ENCODE measurements around the gene SLC24A3.

SLC24A3 gene

DNA sequence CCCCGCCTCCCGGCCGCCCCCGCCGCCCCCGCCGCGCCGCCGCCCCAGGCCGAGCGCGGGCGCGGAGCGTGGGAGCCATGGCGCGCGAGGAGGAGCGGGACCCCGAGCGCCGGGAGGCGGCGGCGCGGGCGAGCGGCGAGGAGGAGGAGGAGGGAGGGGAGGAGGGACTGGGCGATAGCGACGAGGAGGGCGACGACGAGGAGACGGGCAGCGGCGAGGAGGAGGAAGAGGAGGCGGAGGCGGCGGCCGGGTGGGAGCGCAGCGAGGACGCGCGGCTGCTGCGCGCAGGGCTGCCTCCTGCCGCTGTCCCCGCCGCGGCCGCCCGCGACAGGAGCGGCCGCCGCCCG, at the start of gene SLC24A3:
Gene SLC24A3, plus strand, starts transcription at position 174 of the 347 bp plus-strand sequence.
- DNase-seq (ENCODE audit: low read depth in 2 of 2), result no peak

DNA sequence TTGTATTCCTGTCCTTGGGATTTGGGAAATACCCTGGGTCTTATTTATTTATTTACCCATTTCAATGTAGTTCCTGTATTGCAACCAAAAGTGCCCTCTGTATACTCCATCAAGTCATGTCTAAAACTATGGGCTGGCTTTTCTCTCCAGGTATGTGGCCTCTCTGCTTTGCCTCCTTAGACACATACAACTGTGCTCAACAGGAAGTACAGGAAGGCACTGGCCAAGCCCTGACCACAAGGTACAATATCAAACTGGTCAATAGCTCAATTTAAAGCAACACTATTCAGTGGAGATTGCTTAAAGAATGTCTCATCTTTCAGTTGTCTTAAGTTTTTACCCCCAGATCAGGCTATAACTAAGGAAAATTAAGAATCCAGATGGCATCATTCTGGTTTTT, 42.3 kb upstream of the SLC24A3 start:
- no peak for DNase-seq (ENCODE audit: low read depth in 2 of 2)

DNA sequence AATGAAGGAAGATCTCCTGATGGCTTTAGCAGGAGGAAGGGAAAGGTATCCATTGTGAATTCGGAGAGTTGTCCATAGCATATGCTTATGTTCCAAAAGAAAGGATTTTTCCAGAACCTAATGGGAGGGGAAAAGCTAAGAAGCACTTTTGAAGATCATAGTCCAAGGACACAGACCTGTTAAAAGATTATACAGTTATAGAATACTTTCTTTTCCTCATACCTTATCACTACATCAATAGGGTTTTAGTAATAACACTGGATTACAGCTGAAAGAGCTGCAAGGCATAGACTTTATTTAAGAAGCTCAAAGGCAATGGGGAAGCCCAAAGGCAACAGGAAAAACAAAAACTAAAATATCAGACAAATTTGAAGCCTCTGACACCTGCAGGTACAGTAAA, 39.8 kb upstream of the SLC24A3 start:
- no peak for DNase-seq (ENCODE audit: low read depth in 2 of 2)

DNA sequence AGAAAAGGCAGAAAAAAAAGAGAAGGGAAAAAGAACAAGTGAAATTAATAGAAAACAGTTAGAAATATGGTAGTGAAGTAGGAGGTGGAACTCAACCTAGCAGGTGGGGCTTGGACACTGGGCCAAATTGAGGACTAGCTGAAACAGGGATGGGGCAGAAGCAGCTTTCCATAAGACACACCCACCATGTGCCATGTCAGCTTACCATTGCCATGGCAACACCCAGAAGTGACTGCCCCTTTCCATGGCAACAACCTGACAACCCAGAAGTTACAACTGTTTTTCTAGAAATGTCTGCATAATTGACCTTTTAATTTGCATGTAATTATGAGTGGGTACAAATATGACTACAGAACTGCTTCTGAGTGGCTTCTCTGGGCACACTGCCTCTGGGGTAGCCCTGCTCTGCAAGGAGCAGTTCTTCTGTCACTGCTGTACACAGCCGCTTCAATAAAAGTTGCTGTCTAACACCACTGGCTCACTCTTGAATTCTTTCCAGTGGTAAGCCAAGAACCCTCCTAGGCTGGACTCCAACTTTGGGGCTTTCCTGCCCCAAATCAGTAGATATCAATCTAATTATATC, 35.9 kb upstream of the SLC24A3 start:
- DNase-seq (ENCODE audit: low read depth in 2 of 2), result no peak

DNA sequence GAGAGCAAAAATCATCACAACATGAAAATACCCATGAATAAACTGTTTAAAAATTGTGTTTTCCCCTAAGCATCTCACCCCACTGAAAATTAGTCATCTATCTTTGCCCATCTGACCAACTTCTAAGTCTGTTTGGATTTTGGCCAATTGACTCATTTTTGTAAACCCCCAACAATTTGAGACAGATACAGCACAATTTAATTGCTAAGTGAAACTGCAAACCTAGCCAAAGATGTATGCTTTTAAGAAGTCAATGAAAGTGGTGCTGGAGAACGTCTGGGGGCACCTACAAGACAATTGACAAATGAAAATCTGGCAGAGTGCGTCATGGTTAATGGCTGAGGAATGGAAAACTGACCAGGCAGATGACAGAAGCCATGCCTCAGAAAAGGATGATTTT, 30.9 kb upstream of the SLC24A3 start:
- DNase-seq (ENCODE audit: low read depth in 2 of 2), result no peak

DNA sequence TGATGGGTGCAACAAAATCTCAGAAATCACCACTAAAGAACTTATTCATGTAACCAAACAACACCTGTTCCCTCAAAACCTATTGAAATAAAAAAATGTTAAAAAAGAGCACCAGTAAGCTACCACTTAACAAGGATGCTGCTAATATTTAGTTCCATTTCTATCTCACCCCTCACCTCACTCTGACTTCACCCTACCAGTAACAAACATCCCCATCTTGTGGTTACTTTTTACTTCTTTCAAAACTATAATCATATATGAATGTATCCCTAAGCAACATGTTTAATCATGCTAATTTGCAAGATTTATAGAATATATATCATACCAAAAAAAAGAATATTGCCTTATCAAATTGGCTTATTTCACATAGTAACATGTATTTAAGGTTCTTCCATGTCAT, 27.4 kb upstream of the SLC24A3 start:
- no peak for DNase-seq (ENCODE audit: low read depth in 2 of 2)

DNA sequence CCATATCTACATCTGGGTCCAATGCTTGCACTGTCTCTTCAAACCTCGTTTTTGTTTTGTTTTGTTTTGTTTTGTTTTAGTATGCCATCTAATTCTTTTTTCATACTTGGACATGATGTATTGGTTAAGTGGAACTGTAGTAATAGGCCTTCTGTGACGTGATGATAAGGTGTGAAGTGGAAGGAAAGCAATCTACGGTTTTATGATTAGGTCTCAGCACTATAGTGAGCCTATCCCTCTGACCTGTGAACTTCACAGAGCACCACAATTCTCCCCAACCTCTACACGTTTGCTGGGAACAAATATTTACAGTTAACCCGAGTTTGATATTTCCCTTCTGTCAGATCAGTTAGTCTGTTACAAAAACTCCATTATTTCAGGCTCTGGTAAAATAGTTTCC, 19.1 kb upstream of the SLC24A3 start:
- no peak for DNase-seq (ENCODE audit: low read depth in 2 of 2)

DNA sequence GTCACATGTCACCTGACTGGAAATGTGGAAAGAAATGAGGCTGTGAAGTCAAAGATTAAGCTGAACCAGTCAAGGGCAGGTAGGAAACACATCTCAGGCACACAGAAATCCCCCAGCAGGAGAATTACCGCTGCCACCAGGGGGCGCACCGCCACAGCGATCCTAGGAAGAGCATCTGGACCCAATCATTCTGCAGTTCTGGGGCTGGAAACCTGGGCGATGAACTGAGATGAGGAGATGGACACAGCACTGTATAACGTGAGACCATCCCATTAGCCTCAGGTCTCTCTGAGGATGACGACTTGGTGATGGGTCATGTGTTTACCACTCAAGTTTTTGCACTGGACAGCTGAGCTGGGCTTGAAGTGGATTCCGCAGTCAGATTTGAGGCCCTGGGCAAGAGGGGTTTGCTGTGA, 6.5 kb upstream of the SLC24A3 start:
- peak; percentile 30 to 41 for DNase-seq (ENCODE audit: low read depth in 2 of 2)

DNA sequence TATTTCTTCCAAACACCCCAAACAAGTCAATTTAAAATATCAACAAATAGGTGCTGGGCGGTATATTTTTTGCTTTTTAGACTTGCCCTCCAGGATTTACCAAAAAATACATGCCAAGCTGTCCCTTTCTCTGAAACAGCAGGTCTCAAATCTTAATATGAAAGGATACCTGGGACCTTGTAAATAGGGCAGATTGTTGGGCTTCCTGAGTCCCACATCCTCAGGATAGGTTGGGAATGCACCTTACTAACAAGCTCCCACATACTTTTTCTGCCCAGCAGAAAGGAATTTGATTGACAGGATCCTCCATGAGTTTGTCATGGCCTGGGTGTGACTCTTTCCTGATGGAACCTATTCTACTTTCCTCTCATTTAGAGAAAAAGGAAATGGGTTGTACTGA, 4.9 kb upstream of the SLC24A3 start:
- DNase-seq (ENCODE audit: low read depth in 2 of 2), result no peak

DNA sequence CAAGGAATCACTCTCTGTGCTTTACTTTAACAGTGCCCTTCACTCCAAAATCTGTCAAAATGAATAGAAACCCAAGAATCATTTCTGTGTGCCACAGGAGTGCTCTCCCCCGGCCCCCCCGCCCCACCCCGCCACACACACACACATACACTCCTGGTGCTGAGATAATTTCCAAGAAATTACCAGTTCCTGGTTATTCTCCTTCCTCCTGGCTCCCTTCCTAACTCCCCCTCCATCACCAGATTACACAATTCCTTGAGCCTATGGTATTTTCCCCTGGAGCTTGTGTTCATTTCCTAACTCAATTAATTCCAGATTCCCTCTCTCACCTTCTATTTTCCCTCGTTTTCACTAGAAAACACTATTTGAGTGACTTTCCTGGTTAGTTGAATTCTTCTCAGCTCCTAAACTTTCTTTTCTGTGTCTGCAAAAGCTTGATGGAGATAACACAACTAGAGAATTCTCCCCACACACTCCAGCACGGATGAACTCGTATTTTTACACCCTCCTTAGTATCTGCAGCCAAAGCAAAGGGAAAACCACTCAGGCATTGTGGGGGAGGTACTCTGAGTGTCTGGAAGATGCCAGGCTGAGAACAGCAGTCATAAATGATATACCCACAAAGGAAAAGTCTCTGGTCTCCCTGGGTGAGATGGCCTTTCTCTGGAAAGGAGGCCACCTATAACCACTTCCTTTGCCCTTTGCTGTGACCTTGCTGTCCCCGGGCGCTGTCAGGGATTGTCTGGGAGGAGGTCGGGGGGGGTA, 1.9 kb upstream of the SLC24A3 start:
- DNase-seq (ENCODE audit: low read depth in 2 of 2), result no peak

DNA sequence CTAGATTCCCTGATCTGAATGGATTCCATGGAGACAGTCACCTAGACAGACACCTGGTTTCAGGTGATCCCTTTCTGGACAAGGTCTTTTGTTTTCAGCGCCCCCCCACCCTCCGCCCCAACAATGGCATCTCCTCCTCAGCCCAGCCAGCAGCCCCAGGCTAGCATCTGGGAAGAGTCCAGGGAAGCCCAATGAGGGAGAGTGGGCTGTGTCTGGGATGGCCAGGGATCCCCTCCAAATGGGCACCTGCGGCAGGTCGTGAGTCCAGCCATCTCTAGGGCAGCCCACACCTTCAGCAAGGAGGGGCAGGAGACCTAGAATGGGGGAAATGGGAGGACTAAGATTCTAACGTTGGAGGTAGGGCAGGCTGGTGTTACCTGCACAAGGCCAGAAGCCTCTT, 1.2 kb upstream of the SLC24A3 start:
- no peak for DNase-seq (ENCODE audit: low read depth in 2 of 2)

DNA sequence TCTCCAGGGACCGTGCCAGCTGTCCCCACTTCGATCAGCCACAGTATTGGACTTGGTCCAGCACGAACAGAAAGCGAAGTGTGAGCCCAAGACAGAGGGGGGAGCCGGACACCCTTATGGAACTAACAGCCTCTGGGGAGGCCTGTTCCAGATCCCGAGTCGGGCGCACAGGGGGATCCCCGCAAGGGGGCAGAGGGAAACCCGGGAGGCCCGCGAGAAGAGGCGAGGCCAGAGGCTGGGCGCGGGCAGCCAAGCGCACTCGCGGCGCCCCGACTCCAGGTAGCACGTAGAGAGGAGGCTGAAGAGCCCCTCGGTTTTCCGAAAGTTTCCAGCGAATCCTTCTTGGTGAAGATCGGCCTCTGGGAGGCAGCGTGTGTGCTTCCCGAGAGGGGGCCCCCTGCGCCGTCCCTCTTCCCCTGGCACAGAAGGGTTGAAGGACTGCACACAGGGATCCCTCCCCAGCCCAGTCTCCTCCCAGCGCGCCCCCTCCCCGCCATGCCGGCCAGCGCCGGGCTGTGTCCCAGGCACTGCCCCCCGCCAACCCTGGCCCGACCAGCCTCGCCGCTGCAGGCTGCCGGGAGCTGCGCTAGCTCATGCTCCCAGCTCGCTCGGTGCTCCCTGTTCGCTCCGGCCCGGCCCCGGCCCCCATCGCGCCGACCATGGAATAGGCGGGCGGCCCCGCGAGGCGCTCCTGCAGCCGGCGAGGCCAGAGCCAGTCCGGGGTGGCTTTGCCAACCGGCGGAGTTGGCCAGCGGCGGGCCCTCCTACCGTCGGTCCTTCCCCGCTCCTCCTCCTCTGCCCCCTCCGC, 577 bp upstream of the SLC24A3 start:
- DNase-seq (ENCODE audit: low read depth in 2 of 2), result no peak

DNA sequence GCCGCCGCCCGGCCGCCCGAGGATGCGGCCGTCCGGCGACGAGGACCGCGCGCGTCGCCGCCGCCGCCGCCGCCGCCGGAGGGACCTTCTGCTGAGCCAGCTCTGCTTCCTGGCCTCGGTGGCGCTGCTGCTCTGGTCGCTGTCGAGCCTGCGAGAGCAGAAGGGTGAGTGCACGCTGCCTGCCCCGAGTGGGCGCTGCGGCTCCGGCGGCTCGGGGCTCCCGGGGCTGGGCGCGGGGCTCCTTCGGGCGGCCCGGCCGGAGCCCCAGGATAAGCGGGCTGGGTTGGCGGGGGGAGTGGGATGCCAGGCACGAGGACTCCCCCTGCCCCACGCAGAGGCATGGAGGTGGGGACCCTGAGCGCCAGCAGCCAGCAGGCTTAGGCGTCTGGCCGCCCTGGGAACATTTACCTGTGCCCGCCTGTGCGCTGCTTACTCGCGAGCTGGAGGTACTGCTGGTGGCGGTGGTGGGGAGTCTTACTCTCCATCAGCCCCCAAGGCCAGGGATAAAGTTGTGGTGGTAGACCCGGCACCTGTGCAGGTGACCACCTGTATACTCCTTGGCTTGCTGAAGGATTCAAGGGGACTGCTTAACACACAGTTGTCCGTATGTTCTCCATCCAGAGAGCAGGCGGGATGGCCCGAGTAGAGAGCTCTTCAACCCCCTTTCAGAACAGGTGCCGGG, 520 bp downstream of the SLC24A3 start:
- no peak for DNase-seq (ENCODE audit: low read depth in 2 of 2)

DNA sequence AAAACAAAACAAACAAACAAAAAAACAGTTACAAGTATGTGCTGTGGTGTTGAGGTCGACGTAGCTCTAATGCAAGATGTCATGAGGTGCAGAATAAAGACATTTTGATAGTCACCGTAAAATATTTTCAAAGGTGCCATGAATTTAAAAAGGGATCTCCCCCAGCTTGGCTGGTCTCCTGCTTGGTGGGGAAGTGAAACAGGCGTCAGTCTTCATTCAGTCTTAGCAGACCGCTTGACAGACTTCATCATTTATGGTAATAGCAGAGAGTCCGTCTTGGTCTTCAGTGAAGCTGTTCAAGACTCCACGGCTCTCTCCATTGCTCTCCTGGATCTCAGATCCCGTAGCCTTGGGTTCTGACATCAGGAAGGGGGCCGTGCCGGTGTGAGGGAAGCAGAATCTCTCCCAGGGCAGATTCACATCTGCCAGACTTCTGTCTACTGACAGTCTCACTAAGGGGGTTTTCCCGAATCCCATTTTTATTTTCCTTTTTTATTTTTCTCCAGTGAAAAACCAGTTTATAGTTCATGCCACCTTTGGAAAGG, 1.6 kb downstream of the SLC24A3 start:
- no peak for DNase-seq (ENCODE audit: low read depth in 2 of 2)

DNA sequence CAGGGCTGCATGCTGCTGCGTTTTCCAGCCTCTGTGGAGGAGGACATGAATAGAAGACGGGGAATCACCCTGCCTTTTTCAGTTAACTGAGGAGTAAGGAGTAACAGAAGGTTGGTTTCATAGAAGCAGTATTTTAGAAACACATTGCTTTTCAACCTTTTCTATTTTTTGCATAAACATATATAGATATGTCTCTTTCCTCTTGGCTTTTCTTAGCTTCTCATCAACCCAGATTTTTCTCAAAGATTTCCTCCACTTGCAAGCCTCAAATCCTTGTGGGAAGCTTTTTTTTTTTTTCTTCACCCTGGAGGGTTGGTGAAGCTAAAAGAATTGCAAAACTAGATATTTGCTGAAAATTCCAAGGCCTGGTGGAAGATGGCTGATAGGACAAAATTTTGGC, 6.0 kb downstream of the SLC24A3 start:
- no peak for DNase-seq (ENCODE audit: low read depth in 2 of 2)

DNA sequence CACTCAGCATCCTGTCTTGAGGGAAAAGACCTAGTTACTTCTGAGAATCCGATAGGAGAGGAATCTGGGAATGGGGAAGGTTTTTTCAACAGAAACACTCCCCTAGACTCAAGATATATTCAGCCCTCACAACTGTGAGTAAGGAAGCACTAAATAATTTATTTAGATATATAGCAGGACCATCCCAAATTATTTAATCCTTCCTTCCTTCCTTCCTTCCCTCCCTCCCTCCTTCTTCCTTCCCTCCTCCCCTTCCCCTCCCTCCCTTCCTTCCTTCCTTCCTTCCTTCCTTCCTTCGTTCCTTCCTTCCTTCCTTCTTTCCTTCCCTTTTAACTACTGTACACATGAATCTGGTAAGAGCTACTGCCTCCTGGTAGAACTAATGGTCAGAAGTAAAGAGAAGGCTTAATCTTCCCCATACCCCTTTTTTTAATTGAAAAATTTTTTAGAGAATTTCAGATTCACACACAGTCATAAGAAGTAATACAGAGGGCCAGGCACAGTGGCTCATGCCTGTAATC, 10.1 kb downstream of the SLC24A3 start:
- no peak for DNase-seq (ENCODE audit: low read depth in 2 of 2)

DNA sequence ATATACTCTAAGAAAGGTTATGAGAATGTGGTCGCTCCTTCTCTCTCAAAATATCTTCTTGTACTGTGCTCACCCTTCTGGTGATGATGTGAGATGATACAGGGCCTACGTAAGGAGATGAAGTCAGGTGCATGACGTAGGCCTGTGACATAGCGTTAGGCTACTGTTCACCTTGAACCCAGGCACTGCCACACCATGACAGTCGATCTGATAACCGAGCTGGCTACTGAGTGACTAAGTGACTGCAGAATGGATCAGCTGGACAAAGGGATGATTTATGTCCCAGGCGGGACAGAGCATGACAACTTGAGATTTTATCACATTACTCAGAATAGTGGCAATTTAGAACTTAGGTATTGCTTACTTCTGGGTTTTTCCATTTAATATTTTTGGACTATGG, 11.2 kb downstream of the SLC24A3 start:
- DNase-seq (ENCODE audit: low read depth in 2 of 2), result no peak

DNA sequence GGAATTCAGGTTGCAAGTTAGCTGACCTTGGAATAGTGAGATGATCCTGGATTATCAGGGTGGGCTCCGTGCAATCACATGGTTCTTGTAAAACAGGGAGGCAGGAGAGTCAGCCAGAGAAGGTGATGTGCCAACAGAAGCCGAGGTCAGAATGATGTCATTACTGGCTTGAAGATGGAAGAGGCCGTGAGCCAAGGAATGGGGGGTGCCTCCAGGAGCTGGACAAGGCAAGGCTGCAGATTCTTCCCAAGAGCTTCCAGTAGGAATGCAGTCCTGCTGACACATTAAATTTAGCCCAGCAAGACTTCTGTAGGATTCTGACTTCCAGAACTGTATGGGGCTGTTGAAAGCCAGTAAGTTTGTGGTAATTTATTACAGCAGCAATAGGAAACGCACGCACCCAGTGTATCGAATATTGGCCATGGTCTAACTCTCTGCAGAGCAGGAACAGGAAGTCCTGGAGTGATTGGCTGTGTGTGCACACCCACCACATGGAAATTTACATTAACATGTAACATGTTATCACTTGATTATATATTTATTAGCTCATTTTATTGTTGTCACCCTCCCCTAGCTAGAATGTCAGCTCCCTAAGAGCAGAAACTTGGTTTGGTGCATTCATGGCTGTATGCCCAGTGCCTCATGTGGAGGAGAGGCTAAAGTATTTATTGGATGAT, 19.1 kb downstream of the SLC24A3 start:
- no peak for DNase-seq (ENCODE audit: low read depth in 2 of 2)

DNA sequence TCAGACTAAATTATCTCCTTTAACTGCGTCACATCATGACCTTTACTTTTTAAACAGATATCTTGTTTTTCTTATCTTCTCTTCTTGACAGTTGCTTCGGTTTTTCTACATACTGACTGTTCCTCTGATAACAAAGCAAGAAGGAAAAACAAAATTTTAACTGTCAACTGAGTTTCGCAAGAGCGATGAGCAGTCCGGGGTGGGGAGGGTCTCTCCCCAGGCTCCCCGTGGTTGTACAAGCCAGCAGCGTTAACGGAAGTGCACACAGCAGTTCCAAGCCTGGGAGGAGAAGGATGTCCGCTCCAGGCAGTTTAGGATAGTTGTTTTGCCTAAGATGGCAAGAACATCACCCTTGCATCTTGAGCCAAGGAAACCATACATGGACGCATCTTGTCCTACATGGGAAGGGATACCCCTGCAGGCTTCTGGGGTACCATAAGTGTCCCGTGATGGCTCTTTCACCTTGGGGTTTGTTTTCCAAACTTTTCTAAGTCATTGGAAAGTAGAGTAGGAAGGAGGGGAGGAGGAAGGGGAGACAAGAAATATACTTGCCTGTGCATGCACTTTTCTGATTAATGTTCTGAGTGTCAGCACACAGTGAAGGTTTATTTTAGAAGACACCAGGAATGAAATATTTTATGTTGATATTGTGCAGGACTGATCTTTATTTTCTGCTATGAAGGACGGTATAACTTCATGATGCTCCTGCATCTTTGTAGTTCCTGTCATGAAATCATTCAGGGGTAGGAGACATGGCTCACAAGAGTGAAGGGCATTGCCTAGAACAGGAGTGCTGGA, 20.8 kb downstream of the SLC24A3 start:
- DNase-seq (ENCODE audit: low read depth in 2 of 2), result no peak

DNA sequence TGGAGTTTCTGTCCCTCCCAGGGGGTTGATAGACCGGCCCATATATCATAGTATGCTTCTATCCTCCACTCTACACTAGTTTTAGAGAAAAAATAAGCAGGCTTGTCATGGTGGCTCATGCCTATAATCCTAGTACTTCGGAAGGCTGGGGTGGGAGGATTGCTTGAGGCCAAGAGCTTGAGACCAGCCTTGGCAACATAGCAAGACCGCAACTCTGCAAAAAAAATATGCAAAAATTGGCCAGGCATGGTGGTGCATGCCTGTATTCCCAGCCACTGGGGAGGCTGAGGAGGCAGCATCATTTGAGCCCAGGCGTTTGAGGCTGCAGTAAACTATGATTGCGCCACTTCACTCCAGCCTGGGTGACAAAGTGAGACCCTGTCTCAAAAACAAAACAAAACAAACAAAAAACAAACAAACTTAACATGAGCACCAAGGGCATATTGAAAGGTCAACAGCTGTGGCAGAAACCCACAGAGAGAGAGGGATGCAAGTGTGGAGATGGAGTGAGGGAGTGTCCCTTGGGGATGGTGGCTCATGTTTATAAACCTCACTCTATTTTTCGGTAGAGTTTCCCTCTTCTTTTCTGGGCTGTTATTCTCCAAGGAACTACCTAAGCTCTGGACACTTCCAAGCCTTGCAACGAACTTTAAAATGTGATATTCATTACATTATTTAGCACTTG, 24.1 kb downstream of the SLC24A3 start:
- no peak for DNase-seq (ENCODE audit: low read depth in 2 of 2)

Measured in stimulated activated CD8-positive, alpha-beta memory T cell treated with anti-CD3 and anti-CD28 coated beads, Interleukin-7, amount 100 ng/mL, for 1 hour (primary cell).